ENCODE results near the gene PARD3B. TPM values are rescaled to one million over a fixed set of nuclear protein-coding genes. Genes with fewer than 3 reads are reported as not detected.

The PARD3B gene
- total and polyA plus RNA-seq, 2 of the 8 experiments (the other 6 are each of a cell fraction or from before 2014, with no cell fraction given): 1.2 to 5.7 TPM

DNA sequence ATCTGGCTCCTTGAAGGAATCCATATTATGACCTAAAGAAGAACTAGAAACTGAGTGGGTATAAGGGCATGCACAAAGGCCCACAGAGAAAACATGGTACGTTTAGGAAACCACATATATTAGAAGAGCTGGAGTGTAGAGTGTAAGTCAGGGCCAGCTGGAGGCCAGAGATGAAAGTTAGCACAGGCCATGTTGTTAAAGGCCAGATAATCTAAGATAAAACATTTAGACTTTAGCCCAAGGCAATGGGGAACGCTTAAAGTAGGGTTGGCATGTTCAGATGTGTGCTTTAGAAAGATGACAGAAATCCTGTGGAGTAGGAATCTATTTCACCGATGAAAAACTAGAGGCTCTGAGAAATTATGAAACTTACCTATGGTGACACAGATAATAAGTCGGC is 907.9 kb downstream of the PARD3B start:
- Histone ChIP-seq H3K36me3 (ENCODE audit: control insufficient read depth in 2 of 4, insufficient read depth in 4 of 4, low read length in 3 of 4) (no peaks in the 10 kb centered on the region), H2BK120ac (replicated peaks; ENCODE audit: low read depth, low read length) (no peak overlapping the region), H2BK15ac (ENCODE audit: low read length) (no peak overlapping the region), H4K20me1 (replicated peaks in 1 of 2; ENCODE audit: control insufficient read depth in 1 of 2, insufficient read depth in 2 of 2, low read length in 2 of 2) (no peaks in the 10 kb centered on the region), H4K8ac (ENCODE audit: extremely low read depth, insufficient read depth, low read length) (no peak overlapping the region), H4K91ac (replicated peaks; ENCODE audit: insufficient read length, low read length) (no peak overlapping the region), H3K9ac (replicated peaks in 1 of 4; ENCODE audit: extremely low read depth in 1 of 4, low read depth in 3 of 4, low read length in 3 of 4) (no peak overlapping the region), H3K18ac (ENCODE audit: extremely low read depth, low read length) (no peak overlapping the region), H3K4me3 (ENCODE audit: extremely low read depth in 1 of 4, insufficient read depth in 2 of 4, low read depth in 3 of 4, low read length in 4 of 4) (no peak overlapping the region), H3K27ac (ENCODE audit: low read depth, low read length) (no peak overlapping the region), H3K27me3 (replicated peaks in 1 of 4; ENCODE audit: control insufficient read depth in 3 of 4, extremely low read depth in 1 of 4, insufficient read depth in 3 of 4, low read length in 3 of 4) (no peaks in the 10 kb centered on the region), H3K4ac (replicated peaks; ENCODE audit: insufficient read length, low read depth, low read length) (no peak overlapping the region), H3K23ac (ENCODE audit: insufficient read length) (no peak overlapping the region), H3K79me1 (ENCODE audit: low read depth, low read length) (no peaks in the 10 kb centered on the region), H3K4me1 (replicated peaks in 1 of 4; ENCODE audit: control insufficient read depth in 3 of 4, insufficient read depth in 4 of 4, low read length in 3 of 4) (0 out of 7 replicates have a peak, but pooled peaks cover 0 to 4% (median 0%) of the 10 kb centered on the region in 4 experiments), H2AFZ (ENCODE audit: low read length) (no peak overlapping the region), H3K9me3 (ENCODE audit: insufficient read depth in 2 of 2, low read depth in 1 of 2, low read length in 1 of 2) (no peaks in the 10 kb centered on the region), H3K79me2 (ENCODE audit: control insufficient read depth in 1 of 2, insufficient read depth in 2 of 2, low read length in 2 of 2) (no peaks in the 10 kb centered on the region), H3K56ac (replicated peaks; ENCODE audit: insufficient read length, low read depth, low read length) (no peak overlapping the region), H2AK5ac (ENCODE audit: low read depth, low read length) (no peak overlapping the region), H3K14ac (ENCODE audit: insufficient read length) (no peak overlapping the region), H2BK20ac (ENCODE audit: low read length) (no peak overlapping the region), H2BK12ac (ENCODE audit: low read depth, low read length) (no peak overlapping the region), H3K23me2 (ENCODE audit: low read depth, low read length) (no peaks in the 10 kb centered on the region), H2BK5ac (ENCODE audit: low read depth, low read length) (no peak overlapping the region), H3K4me2 (ENCODE audit: insufficient read depth in 1 of 2, low read depth in 2 of 2, low read length in 2 of 2) (no peak overlapping the region), H4K5ac (ENCODE audit: insufficient read length, low read depth, low read length) (no peak overlapping the region)
- ChIA-PET POLR2A (ENCODE audit: partially characterized antibody) (no interaction called here), CTCF (ENCODE audit: partially characterized antibody) (interaction anchor here (1.1 to 1.2 kb wide), 2 partner anchors 9 to 32 kb away, joined by 3 read pairs; no protein-coding TSS in a partner anchor)
- FAIRE-seq (no peak), DNase-seq (ENCODE audit: low read depth in 1 of 2, low spot score in 2 of 2) (no peak)
- 87% methylated on average over 4 of the region's 4 CpGs; no CpG with 5 or more reads in 1 of the 2 experiments for WGBS, 2 experiments (ENCODE audit: extremely low coverage in 1 of 2, insufficient coverage in 1 of 2, insufficient read length in 1 of 2, insufficient replicate concordance in 2 of 2, low coverage in 1 of 2, low lambda C conversion rate in 2 of 2, missing lambda C conversion rate in 1 of 2)
- TF ChIP-seq ZNF274 (IDR thresholded peaks at IDR 0.05; ENCODE audit: borderline replicate concordance, extremely low read depth, low read length) (no peak), CHD1 (IDR thresholded peaks at IDR 0.05; ENCODE audit: low read depth, low read length) (no peak), SIRT6 (IDR thresholded peaks at IDR 0.05; ENCODE audit: low read length) (no peak), TCF12 (IDR thresholded peaks at IDR 0.05; ENCODE audit: low read depth, low read length) (no peak), ASH2L (IDR thresholded peaks at IDR 0.05; ENCODE audit: low read length) (no peak), RXRA (IDR thresholded peaks at IDR 0.05; ENCODE audit: insufficient read depth, low read depth, low read length) (no peak), EP300 (IDR thresholded peaks at IDR 0.05; ENCODE audit: borderline replicate concordance in 1 of 2, low read depth in 2 of 2, low read length in 2 of 2) (no peak)
- TF ChIP-seq, protein P1, sequence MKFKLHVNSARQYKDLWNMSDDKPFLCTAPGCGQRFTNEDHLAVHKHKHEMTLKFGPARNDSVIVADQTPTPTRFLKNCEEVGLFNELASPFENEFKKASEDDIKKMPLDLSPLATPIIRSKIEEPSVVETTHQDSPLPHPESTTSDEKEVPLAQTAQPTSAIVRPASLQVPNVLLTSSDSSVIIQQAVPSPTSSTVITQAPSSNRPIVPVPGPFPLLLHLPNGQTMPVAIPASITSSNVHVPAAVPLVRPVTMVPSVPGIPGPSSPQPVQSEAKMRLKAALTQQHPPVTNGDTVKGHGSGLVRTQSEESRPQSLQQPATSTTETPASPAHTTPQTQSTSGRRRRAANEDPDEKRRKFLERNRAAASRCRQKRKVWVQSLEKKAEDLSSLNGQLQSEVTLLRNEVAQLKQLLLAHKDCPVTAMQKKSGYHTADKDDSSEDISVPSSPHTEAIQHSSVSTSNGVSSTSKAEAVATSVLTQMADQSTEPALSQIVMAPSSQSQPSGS (IDR thresholded peaks at IDR 0.05; ENCODE audit: low read length): no peak

Data from H1 (cell line).